Hepatic stellate cell (primary cell): ENCODE measurements around the gene WNT2B.
A peak's percentile ranks its signal among the peaks of the same experiment; 100 is the strongest.

Experiments used
- DNase-seq: peaks from one replicate; pipeline ENCODE4 v3.0.0; 2011; ENCODE audit warnings: low spot score

Gene WNT2B

GRCh38 chr1:112504661-112505399 is 3.9 kb upstream of the WNT2B start:
- DNase-seq = no peak

GRCh38 chr1:112505400-112505785 is 3.4 kb upstream of the WNT2B start:
- DNase-seq = no peak

GRCh38 chr1:112505878-112506277 is 2.9 kb upstream of the WNT2B start:
- no peak for DNase-seq

GRCh38 chr1:112506306-112506705 is 2.5 kb upstream of the WNT2B start:
- DNase-seq = no peak

GRCh38 chr1:112506731-112507130 is 2.0 kb upstream of the WNT2B start:
- no peak for DNase-seq

- no peak for DNase-seq
Measured at GRCh38 chr1:112507336-112507735, 1.4 kb upstream of the WNT2B start.

GRCh38 chr1:112507921-112508277 is 866 bp upstream of the WNT2B start:
- DNase-seq = peak; percentile 50

- DNase-seq = no peak
Measured at GRCh38 chr1:112509005-112509659, 367 bp downstream of the WNT2B start.

GRCh38 chr1:112509660-112510178 is 954 bp downstream of the WNT2B start:
- DNase-seq = no peak

GRCh38 chr1:112510340-112510739 is 1.6 kb downstream of the WNT2B start:
- no peak for DNase-seq

- no peak for DNase-seq
Measured at GRCh38 chr1:112511897-112512296, 3.1 kb downstream of the WNT2B start.

- no peak for DNase-seq
Measured at GRCh38 chr1:112513112-112513870, 4.5 kb downstream of the WNT2B start.

- no peak for DNase-seq
Measured at GRCh38 chr1:112514901-112515300, 6.1 kb downstream of the WNT2B start.

- DNase-seq = peak; percentile 62
Measured at GRCh38 chr1:112515311-112516009, 6.7 kb downstream of the WNT2B start.

- no peak for DNase-seq
Measured at GRCh38 chr1:112516141-112516540, 7.4 kb downstream of the WNT2B start.

GRCh38 chr1:112517231-112517630 is 8.5 kb downstream of the WNT2B start:
- DNase-seq = no peak

GRCh38 chr1:112517646-112518045 is 8.9 kb downstream of the WNT2B start:
- no peak for DNase-seq

- no peak for DNase-seq
Measured at GRCh38 chr1:112518186-112518585, 9.4 kb downstream of the WNT2B start.

GRCh38 chr1:112520166-112520565 is 11.4 kb downstream of the WNT2B start:
- no peak for DNase-seq

GRCh38 chr1:112522621-112523020 is 13.9 kb downstream of the WNT2B start:
- peak; percentile 91 for DNase-seq

- DNase-seq = no peak
Measured at GRCh38 chr1:112524251-112524650, 15.5 kb downstream of the WNT2B start.

- no peak for DNase-seq
Measured at GRCh38 chr1:112524986-112525385, 16.2 kb downstream of the WNT2B start.
